HG03175 (cell line): Measurements from ENCODE around the gene BMP8A.
"Not testable (repeated sequence)": the region's sequence is repeated elsewhere in the genome, so short reads cannot be mapped to it uniquely, and the experiment has no call there.

ENCODE experiments used
- ATAC-seq: cut with Tn5 transposase; IDR thresholded peaks from one replicate; pipeline ENCODE4 v1.9.1; 2021; ENCODE audit warnings: mild to moderate bottlenecking, moderate library complexity; ENCODE audit not compliant: unreplicated experiment

The BMP8A gene

GRCh38 chr1:39481289-39481688, 10.1 kb upstream of the BMP8A start:
- ATAC-seq = no peak

DNA sequence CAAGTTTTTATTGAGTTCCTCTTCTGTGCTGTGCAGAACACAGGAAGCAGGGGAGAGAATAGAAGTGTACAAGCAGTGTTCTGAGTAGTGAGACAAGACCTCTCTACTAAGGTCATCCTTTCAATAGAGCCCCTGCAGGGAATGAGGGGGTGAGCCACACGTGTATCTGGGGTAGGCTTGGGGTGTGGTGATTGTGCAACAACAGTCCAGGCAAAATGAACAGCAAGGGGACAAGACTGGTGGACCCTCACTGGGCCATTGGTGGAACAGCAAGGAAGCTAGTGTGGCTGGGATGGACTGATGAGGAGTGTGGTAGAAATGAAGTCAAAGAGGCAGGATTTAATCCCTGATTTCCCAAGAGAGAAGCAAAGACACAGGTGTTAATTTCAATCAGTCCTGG, 8.2 kb upstream of the BMP8A start:
- no peak for ATAC-seq

DNA sequence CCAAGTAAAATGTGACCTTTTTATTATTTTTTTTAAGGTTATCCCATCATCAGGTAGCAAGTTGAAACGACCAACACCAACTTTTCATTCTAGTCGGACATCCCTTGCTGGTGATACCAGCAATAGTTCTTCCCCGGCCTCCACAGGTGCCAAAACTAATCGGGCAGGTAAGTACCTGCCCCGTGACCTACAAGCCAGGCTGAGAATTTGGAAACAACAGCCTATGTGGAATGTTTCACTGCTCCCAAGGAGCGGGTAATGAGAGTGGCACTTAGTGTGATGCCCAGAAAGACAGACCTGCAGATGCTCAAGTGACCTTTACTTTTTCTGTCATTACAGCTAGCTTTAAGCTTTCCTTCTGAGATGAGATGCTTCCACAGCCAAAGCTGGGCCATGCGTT, 6.9 kb upstream of the BMP8A start:
- no peak for ATAC-seq

DNA sequence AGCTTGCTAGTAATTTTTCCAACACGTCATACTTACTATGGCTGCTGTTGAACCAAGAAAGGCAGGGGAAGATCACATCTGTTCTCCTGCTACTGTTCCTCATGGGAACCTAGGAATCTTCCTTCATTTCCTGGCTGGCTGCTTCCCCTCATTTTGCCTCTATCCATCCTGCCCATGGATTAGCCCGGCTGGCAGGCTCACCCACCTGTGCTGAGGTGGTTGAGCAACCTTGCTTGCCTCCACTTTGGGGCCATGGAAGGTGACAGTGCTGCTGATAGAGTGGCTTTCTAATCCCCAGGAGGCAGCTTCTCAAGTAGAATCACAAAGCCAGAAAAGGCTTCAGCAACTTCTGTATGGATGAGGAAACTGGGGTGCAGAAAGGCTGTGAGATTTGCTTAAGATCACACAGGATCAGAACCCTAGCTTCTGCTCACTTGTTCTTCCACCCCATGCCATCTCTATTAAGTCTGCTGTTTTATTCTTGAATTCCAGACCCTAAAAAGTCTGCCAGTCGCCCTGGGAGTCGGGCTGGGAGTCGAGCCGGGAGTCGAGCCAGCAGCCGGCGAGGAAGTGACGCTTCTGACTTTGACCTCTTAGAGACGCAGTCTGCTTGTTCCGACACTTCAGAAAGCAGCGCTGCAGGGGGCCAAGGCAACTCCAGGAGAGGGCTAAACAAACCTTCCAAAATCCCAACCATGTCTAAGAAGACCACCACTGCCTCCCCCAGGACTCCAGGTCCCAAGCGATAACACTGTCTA, 6.2 kb upstream of the BMP8A start:
- no peak for ATAC-seq

GRCh38 chr1:39488012-39488545, 3.4 kb upstream of the BMP8A start:
- ATAC-seq = no peak

DNA sequence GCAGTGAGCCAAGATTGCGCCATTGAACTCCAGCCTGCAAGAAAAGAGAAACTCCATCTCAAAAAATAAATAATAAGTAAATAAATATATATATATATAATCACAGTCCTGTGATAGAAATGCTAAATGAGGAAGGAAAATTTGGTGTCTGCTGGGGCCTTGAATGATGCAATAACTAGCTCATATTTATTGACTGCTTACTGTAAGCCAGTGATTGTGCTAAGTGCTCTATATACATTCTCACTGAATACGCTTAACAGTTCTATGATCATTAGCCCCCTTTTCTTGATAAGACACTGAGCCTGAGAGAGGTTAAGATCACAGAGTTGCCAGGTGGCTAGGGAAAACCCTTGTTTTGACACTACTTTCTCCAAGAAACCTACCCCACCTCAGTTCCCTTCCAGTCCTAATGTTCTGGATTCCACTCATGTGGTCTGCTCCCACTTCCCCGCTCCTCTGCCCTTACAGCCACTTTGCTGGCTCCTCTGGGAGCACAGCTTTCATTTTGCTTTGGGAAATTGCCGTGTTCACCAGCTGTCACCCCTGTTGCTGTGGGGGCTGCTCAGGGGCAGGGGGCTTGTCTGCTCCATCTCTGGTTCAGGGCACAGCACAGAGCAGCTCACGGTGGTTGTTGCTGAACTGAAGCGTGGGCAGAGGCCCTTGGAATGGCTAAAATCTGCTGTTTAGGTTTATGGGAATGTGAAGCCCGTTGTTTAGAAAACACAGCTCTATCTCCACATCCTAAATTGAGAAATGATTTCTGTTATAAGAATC, 2.5 kb upstream of the BMP8A start:
- no peak for ATAC-seq

GRCh38 chr1:39489567-39490239, 1.7 kb upstream of the BMP8A start:
- ATAC-seq = no peak

GRCh38 chr1:39490596-39491145, 765 bp upstream of the BMP8A start:
- ATAC-seq = peak; percentile 14

DNA sequence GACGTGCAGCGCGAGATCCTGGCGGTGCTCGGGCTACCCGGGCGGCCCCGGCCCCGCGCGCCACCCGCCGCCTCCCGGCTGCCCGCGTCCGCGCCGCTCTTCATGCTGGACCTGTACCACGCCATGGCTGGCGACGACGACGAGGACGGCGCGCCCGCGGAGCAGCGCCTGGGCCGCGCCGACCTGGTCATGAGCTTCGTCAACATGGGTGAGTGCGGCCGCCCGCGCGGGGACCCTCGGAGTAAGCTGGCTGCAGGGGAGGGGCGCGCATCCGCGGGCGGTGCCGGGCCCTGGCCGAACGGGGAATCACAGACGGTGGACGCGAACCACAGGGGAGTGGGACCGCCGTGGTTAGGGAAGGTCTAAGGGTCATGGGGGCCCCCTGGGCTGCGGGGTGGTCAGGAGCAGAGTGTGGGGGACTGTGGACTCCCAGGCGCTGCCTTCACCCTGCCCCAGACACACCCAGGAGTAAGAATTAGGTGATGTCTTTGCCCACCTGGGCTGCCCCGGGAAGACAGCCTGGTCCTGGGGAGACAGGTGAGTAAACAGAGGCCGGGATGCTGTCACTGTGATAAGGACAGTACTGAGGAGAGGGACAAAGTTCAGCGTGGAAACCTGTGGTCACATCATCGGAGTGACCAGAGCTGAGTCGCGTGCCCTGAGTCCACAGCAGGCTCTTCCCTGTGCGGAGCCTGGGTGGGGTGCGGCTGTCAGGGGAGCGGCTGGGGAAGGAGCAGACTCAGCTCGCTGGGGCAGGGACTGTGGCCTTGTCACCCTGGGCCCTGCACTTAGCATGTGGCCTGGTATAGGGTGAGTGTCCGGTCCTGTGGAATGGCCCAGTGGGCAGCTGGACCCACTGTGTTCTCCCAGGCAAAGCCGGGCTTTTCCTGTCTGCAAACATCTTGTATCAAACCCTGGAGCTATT, 944 bp downstream of the BMP8A start:
- ATAC-seq = peak; percentile 4

GRCh38 chr1:39493043-39493810, 1.8 kb downstream of the BMP8A start:
- ATAC-seq = not testable (repeated sequence)

GRCh38 chr1:39494671-39495410, 3.4 kb downstream of the BMP8A start:
- ATAC-seq = no peak

DNA sequence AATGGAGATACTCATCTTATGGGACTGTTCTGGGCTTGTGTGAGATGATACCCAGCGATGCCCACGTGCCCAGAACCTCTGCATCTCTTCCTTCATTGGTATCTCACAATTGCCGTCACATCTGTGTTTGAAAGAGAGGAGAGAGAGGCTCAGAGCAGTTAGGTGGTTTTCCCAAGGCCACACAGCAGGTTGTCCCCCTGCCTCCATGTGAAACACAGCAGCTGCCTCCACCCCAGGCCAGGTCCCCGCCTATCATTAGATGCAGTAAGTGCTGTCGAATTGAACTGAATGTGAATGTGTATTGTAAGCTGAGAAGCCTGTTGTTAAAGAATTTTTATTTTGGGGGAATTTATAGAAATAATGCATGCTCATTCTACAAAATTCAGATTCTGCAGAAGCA, 5.1 kb downstream of the BMP8A start:
- ATAC-seq = not testable (repeated sequence)

GRCh38 chr1:39497585-39497984, 6.1 kb downstream of the BMP8A start:
- no peak for ATAC-seq

DNA sequence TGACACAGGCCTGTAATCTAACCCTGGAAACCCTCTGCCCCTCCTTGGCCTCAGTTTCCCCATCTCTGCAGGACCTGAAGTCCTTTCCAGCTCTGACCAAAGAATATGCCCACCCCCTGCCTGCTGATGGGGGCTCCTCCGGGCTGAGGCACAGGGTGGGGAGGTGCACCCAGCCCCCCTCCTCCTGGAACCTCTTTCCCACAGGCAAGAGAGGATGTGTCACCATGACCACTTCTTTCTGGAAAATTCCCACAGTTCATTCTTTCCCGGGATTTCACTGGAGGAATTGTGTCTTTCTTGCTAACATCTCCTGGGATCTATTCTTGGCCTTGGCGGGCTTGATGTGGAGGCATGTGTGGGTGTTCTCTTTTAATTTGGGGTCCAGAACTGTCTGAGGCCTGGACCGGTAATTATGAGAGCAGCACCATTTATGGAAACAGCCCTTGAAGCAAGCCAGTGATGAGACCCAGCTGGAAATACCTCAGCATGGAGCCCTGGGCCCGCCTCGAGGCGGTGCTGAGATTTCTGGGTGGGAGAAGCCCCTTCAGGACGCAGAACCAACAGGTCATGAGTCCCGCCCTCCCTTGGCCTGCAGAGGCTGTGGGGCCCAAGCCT, 6.8 kb downstream of the BMP8A start:
- ATAC-seq = not testable (repeated sequence)

DNA sequence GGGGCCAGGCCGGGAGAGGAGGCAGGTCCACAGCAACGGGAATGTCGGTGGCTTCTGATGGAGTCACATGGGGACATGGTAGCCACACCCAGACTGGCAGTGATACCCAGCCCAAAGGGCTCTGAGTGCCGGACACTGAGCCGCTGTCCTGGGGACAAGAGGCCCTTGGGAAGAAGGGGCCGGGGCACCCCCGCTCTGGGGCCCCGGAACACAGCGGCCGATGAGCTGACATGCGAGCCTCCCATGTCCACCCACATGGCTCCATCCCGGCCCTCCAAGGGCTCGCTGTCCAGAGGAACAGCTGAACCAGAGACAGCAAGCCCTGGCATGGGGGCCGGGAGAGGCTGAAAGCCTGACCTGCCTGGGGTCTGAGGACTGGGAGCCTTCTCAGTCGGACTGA, 7.4 kb downstream of the BMP8A start:
- not testable (repeated sequence) for ATAC-seq

DNA sequence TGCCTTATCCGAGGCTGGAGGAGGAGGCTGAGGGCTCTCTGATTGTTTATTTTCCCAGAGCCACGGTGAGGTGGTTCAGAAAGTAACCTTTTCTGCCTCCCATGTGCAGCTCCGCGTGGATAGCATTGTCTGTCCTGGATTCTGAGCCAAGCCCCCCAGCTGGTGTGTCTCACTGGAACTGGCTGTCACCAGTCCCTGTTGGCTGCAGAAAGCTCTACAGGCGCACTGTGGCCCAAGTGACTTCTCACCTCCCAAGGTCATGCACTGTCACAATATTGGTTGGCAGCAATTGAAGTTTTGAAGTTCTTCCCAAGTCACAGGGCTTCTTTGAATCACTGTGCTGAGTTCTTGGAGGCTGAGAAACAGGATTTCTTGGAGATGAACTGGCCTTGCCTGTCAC, 8.2 kb downstream of the BMP8A start:
- ATAC-seq = no peak

- no peak for ATAC-seq
These were observed 9.5 kb downstream of the BMP8A start for GRCh38 chr1:39500862-39501389.

DNA sequence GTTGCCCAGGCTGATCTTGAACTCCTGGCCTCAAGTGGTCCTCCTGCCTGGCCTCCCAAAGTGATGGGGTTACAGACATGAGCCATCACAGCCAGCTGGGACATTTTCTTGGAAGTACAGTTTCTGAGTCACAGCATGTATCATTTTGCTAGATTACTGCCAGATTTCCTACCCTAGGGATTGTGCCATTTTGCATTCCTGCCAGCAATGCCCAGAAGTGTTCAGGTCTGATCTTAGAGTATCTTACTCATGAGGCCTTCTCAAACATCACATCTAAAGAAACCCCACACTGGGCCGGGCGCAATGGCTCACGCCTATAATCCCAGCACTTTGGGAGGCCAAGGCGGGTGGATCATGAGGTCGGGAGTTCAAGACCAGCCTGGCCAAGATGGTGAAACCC, 10.2 kb downstream of the BMP8A start:
- ATAC-seq = no peak
